GM19372 (cell line): ENCODE results near the gene RRM2.

Experiments used
- ATAC-seq: cut with Tn5 transposase; IDR thresholded peaks from one replicate; pipeline ENCODE4 v1.9.1; 2021; ENCODE audit warnings: mild to moderate bottlenecking, low read depth, moderate library complexity; ENCODE audit not compliant: unreplicated experiment

The RRM2 gene

GRCh38 chr2:10122500-10123280 is at the start of gene RRM2:
Gene RRM2, plus strand, starts transcription at chr2:10122739. Its CDS starts 60 bp downstream, at chr2:10122799.
- peak; percentile 67 for ATAC-seq

- ATAC-seq = no peak
Measured at GRCh38 chr2:10073706-10074105, 48.8 kb upstream of the RRM2 start.

- no peak for ATAC-seq
Measured at GRCh38 chr2:10075101-10075500, 47.4 kb upstream of the RRM2 start.

- ATAC-seq = no peak
Measured at GRCh38 chr2:10075571-10076209, 46.8 kb upstream of the RRM2 start.

GRCh38 chr2:10076511-10076910 is 46.0 kb upstream of the RRM2 start:
- no peak for ATAC-seq

GRCh38 chr2:10076988-10077527 is 45.5 kb upstream of the RRM2 start:
- no peak for ATAC-seq

GRCh38 chr2:10078001-10078400 is 44.5 kb upstream of the RRM2 start:
- ATAC-seq = no peak

- no peak for ATAC-seq
Measured at GRCh38 chr2:10078704-10079265, 43.8 kb upstream of the RRM2 start.

GRCh38 chr2:10079266-10079869 is 43.2 kb upstream of the RRM2 start:
- ATAC-seq = peak; percentile 25

- ATAC-seq = peak; percentile 37
Measured at GRCh38 chr2:10079870-10080535, 42.5 kb upstream of the RRM2 start, which contains the start of gene CYS1. Gene CYS1, minus strand, starts transcription at chr2:10080411. Its CDS starts 188 bp downstream, at chr2:10080223.

- ATAC-seq = peak; percentile 20
Measured at GRCh38 chr2:10080536-10081304, 41.8 kb upstream of the RRM2 start.

GRCh38 chr2:10083046-10083445 is 39.5 kb upstream of the RRM2 start:
- ATAC-seq = no peak

- ATAC-seq = no peak
Measured at GRCh38 chr2:10083692-10084211, 38.8 kb upstream of the RRM2 start.

- ATAC-seq = no peak
Measured at GRCh38 chr2:10084223-10084865, 38.2 kb upstream of the RRM2 start.

GRCh38 chr2:10085043-10085667 is 37.4 kb upstream of the RRM2 start:
- ATAC-seq = no peak

- ATAC-seq = no peak
Measured at GRCh38 chr2:10085668-10086059, 36.9 kb upstream of the RRM2 start.

GRCh38 chr2:10086950-10087349 is 35.6 kb upstream of the RRM2 start:
- ATAC-seq = no peak

GRCh38 chr2:10087360-10087759 is 35.2 kb upstream of the RRM2 start:
- no peak for ATAC-seq
